Activated T-helper 2 cell treated with anti-CD3 and anti-CD28 coated beads, Interferon-gamma antibody, Interleukin-2, Interleukin-4, amounts not matched to agents 10 μg/mL and 5 μg/mL and 100 μg/mL, durations not matched to agents 14 hours and 24 hours and 36 hours (primary cell): ENCODE data around the gene TBC1D23. TPM values are rescaled to one million over a fixed set of nuclear protein-coding genes. Genes with fewer than 3 reads are reported as not detected.
A peak's percentile ranks its signal among the peaks of the same experiment; 100 is the strongest.
"Not testable (repeated sequence)": the region's sequence is repeated elsewhere in the genome, so short reads cannot be mapped to it uniquely, and the experiment has no call there.

Source experiments
- DNase-seq: peaks from one replicate; pipeline ENCODE4 v3.0.0; 2021; ENCODE audit warnings: low spot score
- H3K27ac Mint-ChIP-seq: one replicate; pipeline ENCODE4 v1.8.0; 2021; ENCODE audit warnings: mixed read lengths
- H3K27me3 Mint-ChIP-seq: one replicate; pipeline ENCODE4 v1.8.0; 2021; ENCODE audit warnings: low read depth, mixed read lengths
- H3K36me3 Mint-ChIP-seq: one replicate; pipeline ENCODE4 v1.8.0; 2021; ENCODE audit warnings: low read depth, mixed read lengths
- H3K4me1 Mint-ChIP-seq: one replicate; pipeline ENCODE4 v1.8.0; 2021; ENCODE audit warnings: low read depth, mixed read lengths
- H3K4me3 Mint-ChIP-seq: one replicate; pipeline ENCODE4 v1.8.0; 2021; ENCODE audit warnings: low read depth, mild to moderate bottlenecking, moderate library complexity, mixed read lengths
- H3K9me3 Mint-ChIP-seq: one replicate; pipeline ENCODE4 v1.8.0; 2021; ENCODE audit warnings: mixed read lengths
- intact Hi-C: fragments of 100-400 bp; cut with micrococcal nuclease; formaldehyde crosslinking; loops from one replicate; pipeline ENCODE4 v1.15.1; 2023
- total RNA-seq: library from RNA; stranded (reverse); gene quantifications from 2 replicates; pipeline ENCODE4 v1.2.3, GENCODE V29; 2022

The TBC1D23 gene
- total RNA-seq, 1 donor from 2014 or later, result 18.7 TPM

GRCh38 chr3:100261485-100261903, 702 bp downstream of the TBC1D23 start:
- Mint-ChIP-seq H3K4me3 (peak overlapping the region; percentile 95), H3K36me3 (no peaks in the 10 kb centered on the region), H3K27ac (peak overlapping the region; percentile 97), H3K9me3 (no peaks in the 10 kb centered on the region), H3K4me1 (peaks cover 41% of the 10 kb centered on the region), H3K27me3 (no peaks in the 10 kb centered on the region)
- intact Hi-C loops, result loop anchor here (5.0 to 10.0 kb wide), 2 partner anchors 71 to 1423 kb away; partner anchors contain the start of genes NIT2 and RPL24
- DNase-seq, result no peak

GRCh38 chr3:100262925-100263324, 2.1 kb downstream of the TBC1D23 start:
- intact Hi-C loops, result loop anchor here (5.0 to 10.0 kb wide), 2 partner anchors 69 to 1422 kb away; partner anchors contain the start of genes NIT2 and RPL24
- H3K4me3 Mint-ChIP-seq, result peak overlapping the region; percentile 37
- H3K9me3 Mint-ChIP-seq, H3K27me3 Mint-ChIP-seq, H3K27ac Mint-ChIP-seq, H3K36me3 Mint-ChIP-seq, DNase-seq: not testable (repeated sequence)
- peaks cover 39% of the 10 kb centered on the region for H3K4me1 Mint-ChIP-seq

DNA sequence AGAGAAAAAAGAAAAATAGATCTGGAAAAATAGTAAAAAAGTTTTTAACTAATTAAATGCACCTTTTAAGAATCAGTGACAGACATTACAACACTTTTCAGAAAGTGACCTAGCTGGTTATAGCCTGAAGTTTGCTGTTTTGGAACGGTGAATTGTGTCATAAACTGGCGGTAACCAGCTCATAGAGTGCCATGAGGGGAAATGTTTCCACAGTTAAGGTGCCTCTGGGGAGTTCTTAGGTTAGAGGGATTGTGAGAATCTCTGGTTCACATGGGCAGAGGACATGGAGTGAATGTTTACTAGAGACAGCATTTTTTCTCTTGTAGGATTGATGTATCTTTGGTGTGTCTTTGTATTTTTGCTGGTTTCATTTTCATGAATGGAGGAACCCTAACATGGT, 2.8 kb downstream of the TBC1D23 start:
- H3K4me3 Mint-ChIP-seq, result no peak overlapping the region
- no peak for DNase-seq
- intact Hi-C loops, result loop anchor here (5.0 to 10.0 kb wide), 2 partner anchors 69 to 1421 kb away; partner anchors contain the start of genes NIT2 and RPL24
- H3K36me3 Mint-ChIP-seq, result no peaks in the 10 kb centered on the region
- peaks cover 39% of the 10 kb centered on the region for H3K4me1 Mint-ChIP-seq
- no peaks in the 10 kb centered on the region for H3K9me3 Mint-ChIP-seq
- no peaks in the 10 kb centered on the region for H3K27me3 Mint-ChIP-seq
- H3K27ac Mint-ChIP-seq, result no peak overlapping the region

DNA sequence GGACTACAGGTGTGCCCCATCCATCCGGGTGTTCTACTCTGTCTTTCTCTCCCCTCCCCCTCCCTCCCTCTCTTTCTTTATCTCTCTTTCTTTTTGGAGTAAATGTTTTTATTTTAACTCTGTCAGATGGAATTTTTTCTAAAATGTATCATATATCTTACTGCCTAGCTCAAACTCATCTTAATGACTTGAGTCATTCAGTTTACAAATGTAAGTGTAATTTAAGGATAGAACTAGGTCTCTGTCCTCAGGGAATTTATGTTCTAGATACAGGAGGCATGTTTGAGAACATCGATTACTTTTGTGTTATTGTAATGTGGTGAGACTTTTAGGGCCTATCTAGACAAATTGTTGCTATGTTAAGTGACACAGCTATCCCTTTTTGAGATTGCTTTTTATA, 3.5 kb downstream of the TBC1D23 start:
- H3K4me3 Mint-ChIP-seq, result no peak overlapping the region
- H3K27ac Mint-ChIP-seq, result no peak overlapping the region
- H3K9me3 Mint-ChIP-seq, result no peaks in the 10 kb centered on the region
- intact Hi-C loops, result loop anchor here (5.0 to 10.0 kb wide), 2 partner anchors 68 to 1421 kb away; partner anchors contain the start of genes NIT2 and RPL24
- peaks cover 40% of the 10 kb centered on the region for H3K4me1 Mint-ChIP-seq
- no peaks in the 10 kb centered on the region for H3K36me3 Mint-ChIP-seq
- no peaks in the 10 kb centered on the region for H3K27me3 Mint-ChIP-seq
- no peak for DNase-seq

GRCh38 chr3:100265016-100265415, 4.2 kb downstream of the TBC1D23 start:
- Mint-ChIP-seq H3K27me3 (no peaks in the 10 kb centered on the region), H3K9me3 (no peaks in the 10 kb centered on the region), H3K27ac (no peak overlapping the region), H3K4me1 (peaks cover 42% of the 10 kb centered on the region), H3K4me3 (no peak overlapping the region), H3K36me3 (no peaks in the 10 kb centered on the region)
- intact Hi-C loops, result loop anchor here (10.0 kb wide), 1 partner anchor 1420 kb away; the partner anchor contains the start of gene RPL24
- DNase-seq, result no peak

- no peak overlapping the region for H3K4me3 Mint-ChIP-seq
- intact Hi-C loops, result loop anchor here (10.0 kb wide), 1 partner anchor 1418 kb away; the partner anchor contains the start of gene RPL24
- no peaks in the 10 kb centered on the region for H3K36me3 Mint-ChIP-seq
- H3K27me3 Mint-ChIP-seq, result no peaks in the 10 kb centered on the region
- H3K27ac Mint-ChIP-seq, result no peak overlapping the region
- no peaks in the 10 kb centered on the region for H3K9me3 Mint-ChIP-seq
- no peak for DNase-seq
- peaks cover 40% of the 10 kb centered on the region for H3K4me1 Mint-ChIP-seq
Observed at GRCh38 chr3:100266531-100266930, 5.7 kb downstream of the TBC1D23 start.

DNA sequence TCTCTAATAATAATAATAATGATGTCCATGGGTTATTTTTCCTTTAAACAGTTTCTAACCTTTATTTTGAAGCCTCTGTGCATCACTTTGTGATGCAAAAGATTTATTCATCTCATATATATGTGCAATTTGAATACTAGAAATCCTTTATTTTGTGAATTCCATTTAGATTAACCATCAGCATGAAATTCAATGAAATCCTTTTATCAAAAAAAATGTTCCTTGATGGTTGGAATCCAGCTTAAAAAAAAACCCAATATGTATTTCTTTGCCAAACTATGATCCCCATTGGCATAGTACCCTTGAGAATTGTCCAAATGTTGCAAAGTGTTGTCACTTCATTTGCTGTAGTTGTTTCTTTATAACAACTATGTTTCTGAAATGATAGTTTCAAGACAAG, 7.4 kb downstream of the TBC1D23 start:
- Mint-ChIP-seq H3K36me3 (no peaks in the 10 kb centered on the region), H3K9me3 (no peaks in the 10 kb centered on the region), H3K27ac (no peak overlapping the region), H3K27me3 (no peaks in the 10 kb centered on the region), H3K4me3 (no peak overlapping the region), H3K4me1 (peaks cover 28% of the 10 kb centered on the region)
- no peak for DNase-seq
- intact Hi-C loops, result loop anchor here (10.0 kb wide), 1 partner anchor 1417 kb away; the partner anchor contains the start of gene RPL24

DNA sequence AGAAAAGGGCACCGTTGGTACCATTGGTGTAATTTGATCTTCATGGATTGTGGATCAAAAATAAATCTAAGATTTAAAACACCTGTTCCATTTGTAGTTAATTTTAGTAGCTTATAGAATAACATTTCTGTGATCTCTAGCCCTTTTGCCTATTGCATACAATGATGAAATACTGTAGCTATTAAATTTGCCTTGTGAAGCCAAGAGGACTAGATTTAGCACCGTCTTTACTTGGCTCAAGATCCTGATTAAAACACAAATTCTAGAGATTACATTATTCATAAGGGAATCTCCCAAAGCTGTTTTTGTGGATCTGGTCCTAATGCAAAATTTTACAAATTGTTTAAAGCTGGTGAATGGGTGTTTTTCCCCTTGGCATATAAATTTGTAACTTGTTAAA, 8.2 kb downstream of the TBC1D23 start:
- no peaks in the 10 kb centered on the region for H3K27me3 Mint-ChIP-seq
- peaks cover 26% of the 10 kb centered on the region for H3K4me1 Mint-ChIP-seq
- intact Hi-C loops, result loop anchor here (10.0 kb wide), 1 partner anchor 1416 kb away; the partner anchor contains the start of gene RPL24
- H3K9me3 Mint-ChIP-seq, result no peaks in the 10 kb centered on the region
- H3K27ac Mint-ChIP-seq, result no peak overlapping the region
- no peak for DNase-seq
- H3K4me3 Mint-ChIP-seq, result no peak overlapping the region
- no peaks in the 10 kb centered on the region for H3K36me3 Mint-ChIP-seq

DNA sequence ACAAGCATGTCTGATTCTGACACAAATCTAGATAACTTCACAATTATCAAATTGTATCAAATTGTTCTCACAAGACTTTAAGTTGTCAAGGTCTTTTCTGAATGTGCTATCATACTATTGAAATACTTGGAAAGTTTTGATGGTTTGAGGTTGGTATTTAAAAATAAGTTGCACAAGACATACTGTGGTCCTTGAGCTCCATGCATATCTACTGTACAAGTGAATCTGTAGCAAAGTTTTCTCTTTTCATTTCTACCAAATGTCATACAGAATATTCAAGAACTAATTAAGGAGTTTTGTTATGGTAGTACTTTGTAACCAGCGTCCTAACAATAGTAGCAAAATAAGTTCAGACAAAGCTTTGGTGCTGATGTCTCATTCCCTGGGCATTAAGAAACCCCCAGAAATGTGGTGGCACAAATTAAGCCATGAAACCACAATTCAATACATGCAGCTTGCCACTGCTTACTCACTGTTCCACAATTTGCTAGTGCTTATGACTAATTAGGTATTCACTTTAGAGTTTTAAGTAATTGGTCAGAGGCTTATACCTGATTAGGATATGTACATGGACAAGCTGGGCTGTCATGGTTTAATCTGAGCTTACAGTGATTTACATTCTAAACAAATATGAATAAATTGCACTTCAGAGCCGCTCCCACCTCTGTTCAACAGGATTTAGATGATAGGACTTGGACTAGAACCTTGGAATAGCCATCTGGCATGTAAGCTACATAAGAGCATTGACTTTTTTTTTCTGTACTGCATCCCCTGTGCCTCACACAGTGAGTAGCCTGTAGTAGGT, 8.8 kb downstream of the TBC1D23 start:
- no peaks in the 10 kb centered on the region for H3K27me3 Mint-ChIP-seq
- peak overlapping the region; percentile 0 for H3K27ac Mint-ChIP-seq
- no peak for DNase-seq
- intact Hi-C loops, result loop anchor here (10.0 kb wide), 1 partner anchor 1415 kb away; the partner anchor contains the start of gene RPL24
- H3K36me3 Mint-ChIP-seq, result no peaks in the 10 kb centered on the region
- H3K4me3 Mint-ChIP-seq, result no peak overlapping the region
- peaks cover 23% of the 10 kb centered on the region for H3K4me1 Mint-ChIP-seq
- H3K9me3 Mint-ChIP-seq, result no peaks in the 10 kb centered on the region

DNA sequence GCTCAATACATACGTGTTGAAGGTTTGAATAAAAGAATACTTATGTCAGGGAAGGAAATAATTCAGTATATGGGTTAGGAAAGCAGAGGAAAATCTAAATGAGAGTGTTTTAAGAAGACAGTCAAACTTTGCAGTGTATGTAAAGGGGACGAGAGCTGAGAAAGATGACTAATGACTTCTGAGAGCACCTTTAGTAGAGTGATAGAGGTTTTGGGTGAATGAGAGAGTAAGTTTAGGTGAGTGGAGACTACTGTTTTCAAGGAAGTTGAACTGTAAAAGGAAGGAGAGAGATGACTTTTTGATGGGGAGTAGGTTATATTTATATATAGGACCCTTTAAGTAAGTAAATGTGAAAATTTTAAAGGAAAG, 9.4 kb downstream of the TBC1D23 start:
- Mint-ChIP-seq H3K27ac (peak overlapping the region; percentile 0), H3K4me3 (no peak overlapping the region), H3K27me3 (no peaks in the 10 kb centered on the region), H3K36me3 (no peaks in the 10 kb centered on the region), H3K9me3 (no peaks in the 10 kb centered on the region), H3K4me1 (peaks cover 20% of the 10 kb centered on the region)
- intact Hi-C loops, result no loop called here
- DNase-seq, result no peak

- peaks cover 18% of the 10 kb centered on the region for H3K4me1 Mint-ChIP-seq
- DNase-seq, result no peak
- H3K36me3 Mint-ChIP-seq, result no peaks in the 10 kb centered on the region
- no peaks in the 10 kb centered on the region for H3K9me3 Mint-ChIP-seq
- intact Hi-C loops, result no loop called here
- H3K27ac Mint-ChIP-seq, result no peak overlapping the region
- no peaks in the 10 kb centered on the region for H3K27me3 Mint-ChIP-seq
- no peak overlapping the region for H3K4me3 Mint-ChIP-seq
Observed at GRCh38 chr3:100271522-100271921, 10.7 kb downstream of the TBC1D23 start.

GRCh38 chr3:100272797-100273611, 12.2 kb downstream of the TBC1D23 start:
- intact Hi-C loops, H3K9me3 Mint-ChIP-seq, H3K36me3 Mint-ChIP-seq, H3K4me3 Mint-ChIP-seq, DNase-seq, H3K27ac Mint-ChIP-seq, H3K27me3 Mint-ChIP-seq: not testable (repeated sequence)
- peaks cover 18% of the 10 kb centered on the region for H3K4me1 Mint-ChIP-seq
